ENCODE measurements around the gene HOMEZ.

GRCh38 chr14:23320584-23321571, 34.9 kb upstream of the HOMEZ start, which contains the start of gene PABPN1:
- TF ChIP-seq USF1 (IDR thresholded peaks at IDR 0.05; ENCODE audit: borderline replicate concordance, low read depth), result peak; percentile 94
- peak; percentile 94 for TF ChIP-seq YY1 (IDR thresholded peaks at IDR 0.05; ENCODE audit: low read depth)
- peak; percentile 87 for TF ChIP-seq MXI1 (IDR thresholded peaks at IDR 0.05; ENCODE audit: low read depth, low read length)
- TF ChIP-seq, protein P1, sequence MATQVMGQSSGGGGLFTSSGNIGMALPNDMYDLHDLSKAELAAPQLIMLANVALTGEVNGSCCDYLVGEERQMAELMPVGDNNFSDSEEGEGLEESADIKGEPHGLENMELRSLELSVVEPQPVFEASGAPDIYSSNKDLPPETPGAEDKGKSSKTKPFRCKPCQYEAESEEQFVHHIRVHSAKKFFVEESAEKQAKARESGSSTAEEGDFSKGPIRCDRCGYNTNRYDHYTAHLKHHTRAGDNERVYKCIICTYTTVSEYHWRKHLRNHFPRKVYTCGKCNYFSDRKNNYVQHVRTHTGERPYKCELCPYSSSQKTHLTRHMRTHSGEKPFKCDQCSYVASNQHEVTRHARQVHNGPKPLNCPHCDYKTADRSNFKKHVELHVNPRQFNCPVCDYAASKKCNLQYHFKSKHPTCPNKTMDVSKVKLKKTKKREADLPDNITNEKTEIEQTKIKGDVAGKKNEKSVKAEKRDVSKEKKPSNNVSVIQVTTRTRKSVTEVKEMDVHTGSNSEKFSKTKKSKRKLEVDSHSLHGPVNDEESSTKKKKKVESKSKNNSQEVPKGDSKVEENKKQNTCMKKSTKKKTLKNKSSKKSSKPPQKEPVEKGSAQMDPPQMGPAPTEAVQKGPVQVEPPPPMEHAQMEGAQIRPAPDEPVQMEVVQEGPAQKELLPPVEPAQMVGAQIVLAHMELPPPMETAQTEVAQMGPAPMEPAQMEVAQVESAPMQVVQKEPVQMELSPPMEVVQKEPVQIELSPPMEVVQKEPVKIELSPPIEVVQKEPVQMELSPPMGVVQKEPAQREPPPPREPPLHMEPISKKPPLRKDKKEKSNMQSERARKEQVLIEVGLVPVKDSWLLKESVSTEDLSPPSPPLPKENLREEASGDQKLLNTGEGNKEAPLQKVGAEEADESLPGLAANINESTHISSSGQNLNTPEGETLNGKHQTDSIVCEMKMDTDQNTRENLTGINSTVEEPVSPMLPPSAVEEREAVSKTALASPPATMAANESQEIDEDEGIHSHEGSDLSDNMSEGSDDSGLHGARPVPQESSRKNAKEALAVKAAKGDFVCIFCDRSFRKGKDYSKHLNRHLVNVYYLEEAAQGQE (IDR thresholded peaks at IDR 0.05; ENCODE audit: low read depth, low read length), result no peak
